Stomach (tissue), 4 donors: Measurements from ENCODE around the gene ISG15.

Experiments
- CTCF ChIP-seq, 7 experiments: fragments of 450-650 bp in 4 of 7; fragments of 200-600 bp in 3 of 7; sonication (generic) in 3 of 7; IDR thresholded peaks; one replicate each; pipeline ENCODE4 v1.5.1; 2016 to 2019; ENCODE audit warnings: antibody characterized with exemption in 7 of 7, control low read depth in 2 of 7, mild to moderate bottlenecking in 1 of 7
- POLR2A ChIP-seq, 4 donors: fragments of 450-650 bp; IDR thresholded peaks; one replicate each; pipeline ENCODE4 v1.6.1; 2016; ENCODE audit warnings: antibody characterized with exemption in 4 of 4, control low read depth in 2 of 4, mild to moderate bottlenecking in 1 of 4, moderate library complexity in 1 of 4

- TF ChIP-seq POLR2A (IDR thresholded peaks at IDR 0.05) (no peak), CTCF (IDR thresholded peaks at IDR 0.05) (no peak)
Observed at GRCh38 chr1:1054971-1055370, 41.7 kb downstream of the ISG15 start.
